ENCODE measurements around the gene RPS19. TPM values are rescaled to one million over a fixed set of nuclear protein-coding genes. Genes with fewer than 3 reads are reported as not detected.
A peak's percentile ranks its signal among the peaks of the same experiment; 100 is the strongest.
"Not testable (repeated sequence)": the region's sequence is repeated elsewhere in the genome, so short reads cannot be mapped to it uniquely, and the experiment has no call there.

RPS19 gene
- total RNA-seq, 1 donor from 2014 or later = 3,078 TPM

- H3K9me3 Mint-ChIP-seq (ENCODE audit: unreplicated experiment) = no peaks in the 10 kb centered on the region
- peaks cover 4% of the 10 kb centered on the region for H3K36me3 Mint-ChIP-seq (ENCODE audit: low read depth, unreplicated experiment)
- H3K4me1 Mint-ChIP-seq (ENCODE audit: low read depth, unreplicated experiment) = peaks cover 14% of the 10 kb centered on the region
- Histone ChIP-seq H3K36me3 (ENCODE audit: insufficient read depth, low read length) (peaks cover 36% of the 10 kb centered on the region), H2AFZ (ENCODE audit: low read depth, low read length) (no peak overlapping the region), H3K79me2 (ENCODE audit: insufficient read depth, low read length) (peaks cover 17% of the 10 kb centered on the region), H3K4me1 (ENCODE audit: insufficient read depth, low read length) (no peaks in the 10 kb centered on the region), H3K4me2 (ENCODE audit: low read length) (no peak overlapping the region), H3K9me3 (ENCODE audit: insufficient read depth, low read depth, low read length) (no peaks in the 10 kb centered on the region), H3K27ac (ENCODE audit: low read depth, low read length) (no peak overlapping the region), H3K27me3 (ENCODE audit: insufficient read depth, low read length) (peaks cover 2% of the 10 kb centered on the region), H3K9ac (ENCODE audit: low read length) (no peak overlapping the region), H3K4me3 (ENCODE audit: insufficient read depth, low read depth, low read length) (no peak overlapping the region), H4K20me1 (ENCODE audit: insufficient read depth, low read length) (peaks cover 50% of the 10 kb centered on the region)
- no peak for FAIRE-seq
- H3K4me3 Mint-ChIP-seq (ENCODE audit: unreplicated experiment) = no peak overlapping the region
- H3K27me3 Mint-ChIP-seq (ENCODE audit: low read depth, unreplicated experiment) = no peaks in the 10 kb centered on the region
- TF ChIP-seq, protein P1, sequence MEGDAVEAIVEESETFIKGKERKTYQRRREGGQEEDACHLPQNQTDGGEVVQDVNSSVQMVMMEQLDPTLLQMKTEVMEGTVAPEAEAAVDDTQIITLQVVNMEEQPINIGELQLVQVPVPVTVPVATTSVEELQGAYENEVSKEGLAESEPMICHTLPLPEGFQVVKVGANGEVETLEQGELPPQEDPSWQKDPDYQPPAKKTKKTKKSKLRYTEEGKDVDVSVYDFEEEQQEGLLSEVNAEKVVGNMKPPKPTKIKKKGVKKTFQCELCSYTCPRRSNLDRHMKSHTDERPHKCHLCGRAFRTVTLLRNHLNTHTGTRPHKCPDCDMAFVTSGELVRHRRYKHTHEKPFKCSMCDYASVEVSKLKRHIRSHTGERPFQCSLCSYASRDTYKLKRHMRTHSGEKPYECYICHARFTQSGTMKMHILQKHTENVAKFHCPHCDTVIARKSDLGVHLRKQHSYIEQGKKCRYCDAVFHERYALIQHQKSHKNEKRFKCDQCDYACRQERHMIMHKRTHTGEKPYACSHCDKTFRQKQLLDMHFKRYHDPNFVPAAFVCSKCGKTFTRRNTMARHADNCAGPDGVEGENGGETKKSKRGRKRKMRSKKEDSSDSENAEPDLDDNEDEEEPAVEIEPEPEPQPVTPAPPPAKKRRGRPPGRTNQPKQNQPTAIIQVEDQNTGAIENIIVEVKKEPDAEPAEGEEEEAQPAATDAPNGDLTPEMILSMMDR (IDR thresholded peaks at IDR 0.05; ENCODE audit: insufficient read depth, low read depth, low read length) = peak; percentile 47
- no peak for TF ChIP-seq EZH2 (IDR thresholded peaks at IDR 0.05; ENCODE audit: insufficient read depth, low read length)
- peak; percentile 43 for DNase-seq (ENCODE audit: low read depth)
- H3K27ac Mint-ChIP-seq (ENCODE audit: unreplicated experiment) = peak overlapping the region; percentile 80
Observed at GRCh38 chr19:41872775-41873647, 13.0 kb downstream of the RPS19 start.

GRCh38 chr19:41875973-41876372 is 15.9 kb downstream of the RPS19 start:
- not testable (repeated sequence) for DNase-seq (ENCODE audit: low read depth); H3K36me3 Mint-ChIP-seq (ENCODE audit: low read depth, unreplicated experiment); H3K4me1 Mint-ChIP-seq (ENCODE audit: low read depth, unreplicated experiment); FAIRE-seq; H3K27me3 Mint-ChIP-seq (ENCODE audit: low read depth, unreplicated experiment); H3K4me3 Mint-ChIP-seq (ENCODE audit: unreplicated experiment); H3K9me3 ChIP-seq (ENCODE audit: insufficient read depth, low read depth, low read length); H3K4me2 ChIP-seq (ENCODE audit: low read length); H3K9me3 Mint-ChIP-seq (ENCODE audit: unreplicated experiment); H3K27me3 ChIP-seq (ENCODE audit: insufficient read depth, low read length); H3K79me2 ChIP-seq (ENCODE audit: insufficient read depth, low read length); H2AFZ ChIP-seq (ENCODE audit: low read depth, low read length); H3K27ac Mint-ChIP-seq (ENCODE audit: unreplicated experiment); H3K4me3 ChIP-seq (ENCODE audit: insufficient read depth, low read depth, low read length); H3K27ac ChIP-seq (ENCODE audit: low read depth, low read length); H3K4me1 ChIP-seq (ENCODE audit: insufficient read depth, low read length); H3K9ac ChIP-seq (ENCODE audit: low read length)
- H3K36me3 ChIP-seq (ENCODE audit: insufficient read depth, low read length) = peaks cover 13% of the 10 kb centered on the region
- peaks cover 21% of the 10 kb centered on the region for H4K20me1 ChIP-seq (ENCODE audit: insufficient read depth, low read length)

DNA sequence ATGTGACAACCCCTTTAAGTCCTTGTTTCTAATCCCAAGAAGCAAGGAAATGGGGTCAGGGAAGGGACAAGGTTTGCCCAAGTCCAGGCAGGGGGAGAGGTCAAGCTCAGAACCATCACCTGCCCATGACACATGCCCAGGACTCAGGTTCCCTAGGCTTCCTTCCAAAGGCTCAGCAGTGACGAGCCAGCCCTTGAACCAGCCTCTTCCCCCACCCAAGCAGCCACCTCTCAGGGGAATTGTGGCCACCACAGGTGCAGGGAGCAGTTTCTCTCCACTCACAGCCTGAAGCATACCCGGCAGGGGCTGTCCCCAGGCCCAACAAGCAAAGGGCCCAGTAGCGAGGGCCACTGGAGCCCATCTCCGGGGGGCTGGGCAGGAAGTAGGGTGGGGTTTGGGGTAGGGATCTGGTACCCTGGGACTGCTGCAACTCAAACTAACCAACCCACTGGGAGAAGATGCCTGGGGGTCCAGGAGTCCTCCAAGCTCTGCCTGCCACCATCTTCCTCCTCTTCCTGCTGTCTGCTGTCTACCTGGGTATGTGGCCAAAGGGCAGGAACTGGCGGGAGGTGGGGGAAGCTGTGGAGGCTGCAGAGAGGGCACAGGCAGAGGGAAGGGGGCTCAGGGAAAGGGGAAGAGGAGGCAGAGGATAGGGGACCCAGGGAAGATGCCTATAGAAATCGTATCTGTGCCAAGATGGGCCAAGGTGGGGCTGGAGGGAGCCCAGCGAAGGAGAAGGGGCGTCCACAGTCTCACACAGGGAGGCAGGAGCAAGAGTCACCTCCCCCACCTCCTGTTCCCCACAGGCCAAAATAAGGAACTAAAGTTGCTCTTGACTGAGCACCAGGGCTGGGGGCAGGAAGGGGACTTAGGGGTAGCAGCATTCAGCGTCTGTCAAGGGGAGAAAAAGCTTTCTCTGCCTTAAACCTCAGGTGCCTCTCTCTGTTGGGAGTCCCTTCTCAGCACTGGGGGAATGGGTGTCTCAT is 17.1 kb downstream of the RPS19 start, which contains the start of gene CD79A:
CD79A (plus strand) TSS at position 433 of the 986 bp plus-strand sequence; CDS start at position 459, 26 bp downstream.
- Histone ChIP-seq H3K36me3 (ENCODE audit: insufficient read depth, low read length) (peaks cover 3% of the 10 kb centered on the region), H4K20me1 (ENCODE audit: insufficient read depth, low read length) (peaks cover 9% of the 10 kb centered on the region), H3K27me3 (ENCODE audit: insufficient read depth, low read length) (peaks cover 2% of the 10 kb centered on the region), H2AFZ (ENCODE audit: low read depth, low read length) (no peak within 1 kb of the TSS), H3K27ac (ENCODE audit: low read depth, low read length) (no peak within 1 kb of the TSS), H3K4me2 (ENCODE audit: low read length) (no peak within 1 kb of the TSS), H3K4me3 (ENCODE audit: insufficient read depth, low read depth, low read length) (no peak within 1 kb of the TSS), H3K79me2 (ENCODE audit: insufficient read depth, low read length) (no peaks in the 10 kb centered on the region), H3K9me3 (ENCODE audit: insufficient read depth, low read depth, low read length) (no peaks in the 10 kb centered on the region), H3K4me1 (ENCODE audit: insufficient read depth, low read length) (no peaks in the 10 kb centered on the region), H3K9ac (ENCODE audit: low read length) (no peak within 1 kb of the TSS)
- no peak within 1 kb of the TSS for H3K4me3 Mint-ChIP-seq (ENCODE audit: unreplicated experiment)
- no peak for DNase-seq (ENCODE audit: low read depth)
- H3K27me3 Mint-ChIP-seq (ENCODE audit: low read depth, unreplicated experiment) = peaks cover 7% of the 10 kb centered on the region
- TF ChIP-seq EZH2 (IDR thresholded peaks at IDR 0.05; ENCODE audit: insufficient read depth, low read length) = no peak
- TF ChIP-seq, protein P1 (IDR thresholded peaks at IDR 0.05; ENCODE audit: insufficient read depth, low read depth, low read length) = no peak
- no peak within 1 kb of the TSS for H3K27ac Mint-ChIP-seq (ENCODE audit: unreplicated experiment)
- no peaks in the 10 kb centered on the region for H3K36me3 Mint-ChIP-seq (ENCODE audit: low read depth, unreplicated experiment)
- no peaks in the 10 kb centered on the region for H3K4me1 Mint-ChIP-seq (ENCODE audit: low read depth, unreplicated experiment)
- FAIRE-seq = no peak
- no peaks in the 10 kb centered on the region for H3K9me3 Mint-ChIP-seq (ENCODE audit: unreplicated experiment)

Data from astrocyte (in vitro differentiated cells and primary cell).